GM12875 (cell line): ENCODE results near the gene CLRN1.

ENCODE experiments used
- H3K4me3 ChIP-seq: one replicate; pipeline ENCODE4 v1.5.1; 2011; ENCODE audit warnings: low read depth, low read length, control low read depth
- CTCF ChIP-seq: IDR thresholded peaks from 2 replicates; pipeline ENCODE4 v1.5.1; 2011; ENCODE audit warnings: low read depth, mild to moderate bottlenecking, control low read depth, inconsistent platforms, low read length, moderate library complexity, borderline replicate concordance; ENCODE audit not compliant: insufficient read depth

Gene CLRN1

GRCh38 chr3:150878290-150878689 is 94.2 kb downstream of the CLRN1 start:
- TF ChIP-seq CTCF = no peak
- H3K4me3 ChIP-seq = no peak overlapping the region

DNA sequence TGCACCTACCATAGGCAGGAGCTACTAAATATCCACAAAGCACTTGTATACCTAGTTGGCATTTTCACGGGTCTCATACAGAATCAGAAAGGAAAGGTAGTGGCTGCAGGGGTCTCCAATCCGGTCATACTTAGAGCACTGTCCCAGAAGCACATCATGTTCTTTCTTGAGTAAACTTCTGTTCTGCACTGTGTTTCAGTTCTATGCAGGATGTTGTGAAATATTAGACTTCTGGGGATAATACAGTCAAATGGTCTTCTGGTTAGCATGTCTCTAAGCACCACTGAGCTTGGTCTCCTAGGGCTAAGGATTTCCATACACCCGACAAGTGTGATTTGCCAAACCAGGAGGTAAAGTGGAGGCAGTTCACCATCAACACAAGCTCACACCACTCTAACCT is 95.2 kb downstream of the CLRN1 start:
- H3K4me3 ChIP-seq = no peak overlapping the region
- TF ChIP-seq CTCF = no peak

DNA sequence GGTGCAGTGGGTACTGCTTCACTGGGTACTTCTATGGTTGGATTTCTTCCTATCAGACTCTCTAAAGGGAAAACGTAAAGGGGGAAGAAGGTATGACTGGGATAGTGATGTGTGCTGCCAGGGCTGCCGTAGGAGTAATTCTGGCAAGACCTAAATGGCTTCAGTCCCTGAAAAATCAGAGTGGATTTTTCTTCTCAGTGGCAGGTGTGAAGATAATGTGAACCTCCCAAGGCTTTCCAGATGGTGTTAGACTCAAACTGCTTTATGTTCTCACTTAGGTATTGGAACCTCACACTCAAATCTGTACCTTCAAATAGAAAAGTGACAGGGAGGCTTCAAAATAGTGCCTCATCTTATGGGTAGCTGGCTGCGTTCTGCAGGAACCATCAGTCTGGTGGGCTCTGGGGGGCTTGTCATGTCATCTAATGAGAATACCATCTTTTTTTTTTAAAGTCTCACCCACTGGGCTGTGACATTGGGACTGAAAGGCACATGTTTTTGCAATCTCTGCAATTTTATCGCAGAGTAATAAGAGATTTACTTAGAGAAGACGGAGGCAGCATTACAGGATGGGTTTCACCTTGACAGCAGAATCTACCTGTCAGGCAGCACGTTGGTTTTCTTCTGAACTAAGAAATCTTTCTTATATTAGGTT is 95.8 kb downstream of the CLRN1 start:
- no peak for TF ChIP-seq CTCF
- no peak overlapping the region for H3K4me3 ChIP-seq
